ENCODE measurements around the gene AVL9. TPM values are rescaled to one million over a fixed set of nuclear protein-coding genes. Genes with fewer than 3 reads are reported as not detected.
A peak's percentile ranks its signal among the peaks of the same experiment; 100 is the strongest.

The AVL9 gene
- total and polyA plus RNA-seq, 2 of the 4 experiments (the other 2 are of a cell fraction): 13.1 to 21.7 TPM

DNA sequence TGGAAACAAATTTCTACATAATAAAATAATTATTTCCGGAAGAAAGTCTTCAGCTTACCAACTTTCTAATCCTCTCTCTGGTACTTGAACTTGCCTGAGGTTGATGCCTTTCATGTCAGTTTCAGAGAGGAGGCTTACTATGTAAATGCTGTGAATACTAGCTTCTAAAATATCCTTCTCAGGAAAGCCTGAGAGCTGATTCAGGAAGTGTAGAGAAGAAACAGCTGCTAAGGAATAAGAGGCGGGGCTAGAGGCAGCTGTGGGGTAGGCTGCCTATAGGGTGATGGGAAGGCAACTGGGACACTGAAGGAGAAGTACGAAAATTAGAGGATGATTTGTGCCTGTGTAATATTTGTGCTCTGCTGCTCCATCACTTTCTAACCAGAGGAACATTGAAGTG, 69.3 kb downstream of the AVL9 start:
- Histone ChIP-seq H2AFZ (replicated peaks; ENCODE audit: low read length, poor library complexity) (no peak overlapping the region), H3K27ac (ENCODE audit: insufficient read depth, low read length) (no peak overlapping the region)

More for the DNA sequence above, 69.3 kb downstream of the AVL9 start:
- H3K56ac ChIP-seq (ENCODE audit: extremely low read depth, insufficient read depth, low read length): no peak overlapping the region
- no peaks in the 10 kb centered on the region for H3K4me1 ChIP-seq (ENCODE audit: control insufficient read depth, insufficient read depth, low read length)
- no peak overlapping the region for H2BK15ac ChIP-seq (ENCODE audit: low read depth, low read length)
- H3K4ac ChIP-seq (ENCODE audit: low read depth, low read length): no peak overlapping the region
- no peak overlapping the region for H3K18ac ChIP-seq (ENCODE audit: low read depth, low read length)
- H3K9ac ChIP-seq (ENCODE audit: low read depth, low read length): no peak overlapping the region
- no peak overlapping the region for H3K14ac ChIP-seq (replicated peaks; ENCODE audit: low read depth, low read length)
- peak; percentile 50 for DNase-seq
- H2BK5ac ChIP-seq (ENCODE audit: low read depth, low read length, poor library complexity, severe bottlenecking): no peak overlapping the region
- H4K8ac ChIP-seq (ENCODE audit: low read depth in 2 of 2, low read length in 2 of 2): no peak overlapping the region
- POLR2A ChIA-PET (ENCODE audit: unreplicated experiment): no interaction called here
- no peak overlapping the region for H3K23ac ChIP-seq (ENCODE audit: low read depth, low read length)
- no peak overlapping the region for H3K4me3 ChIP-seq (ENCODE audit: insufficient read depth, low read depth, low read length)
- no peaks in the 10 kb centered on the region for H3K27me3 ChIP-seq (ENCODE audit: control insufficient read depth, insufficient read depth, low read length)
- in situ Hi-C loops (cut with MboI; ENCODE audit: low sequenced_read_pairs): no loop called here
- H4K91ac ChIP-seq (ENCODE audit: insufficient read depth, low read depth, low read length): no peak overlapping the region
- dilution Hi-C loops (cut with HindIII; ENCODE audit: low sequenced_read_pairs, unreplicated experiment): no loop called here
- no TSS peak for BruUV-seq (replicated peaks)
- WGBS, 2 experiments (ENCODE audit: extremely low coverage in 2 of 2, insufficient read length in 1 of 2): no CpG with 5 or more reads among the region's 3 CpGs
- CTCF ChIA-PET: no interaction called here
- no peaks in the 10 kb centered on the region for H3K9me1 ChIP-seq (ENCODE audit: insufficient read depth, low read length)
- H3K9me3 ChIP-seq (ENCODE audit: control insufficient read depth, insufficient read depth, low read length): no peaks in the 10 kb centered on the region
- no peak overlapping the region for H2AK5ac ChIP-seq (ENCODE audit: low read depth, low read length)
- H2BK20ac ChIP-seq (ENCODE audit: low read depth, low read length): no peak overlapping the region
- peaks cover 10 to 19% of the 10 kb centered on the region in 2 experiments for H3K79me1 ChIP-seq (ENCODE audit: low read depth in 1 of 2, low read length in 2 of 2)
- TF ChIP-seq MAZ (IDR thresholded peaks at IDR 0.05; ENCODE audit: borderline replicate concordance, low read depth, low read length): no peak
- TF ChIP-seq CEBPB (IDR thresholded peaks at IDR 0.05; ENCODE audit: low read depth, low read length): no peak
- TF ChIP-seq, protein P1, sequence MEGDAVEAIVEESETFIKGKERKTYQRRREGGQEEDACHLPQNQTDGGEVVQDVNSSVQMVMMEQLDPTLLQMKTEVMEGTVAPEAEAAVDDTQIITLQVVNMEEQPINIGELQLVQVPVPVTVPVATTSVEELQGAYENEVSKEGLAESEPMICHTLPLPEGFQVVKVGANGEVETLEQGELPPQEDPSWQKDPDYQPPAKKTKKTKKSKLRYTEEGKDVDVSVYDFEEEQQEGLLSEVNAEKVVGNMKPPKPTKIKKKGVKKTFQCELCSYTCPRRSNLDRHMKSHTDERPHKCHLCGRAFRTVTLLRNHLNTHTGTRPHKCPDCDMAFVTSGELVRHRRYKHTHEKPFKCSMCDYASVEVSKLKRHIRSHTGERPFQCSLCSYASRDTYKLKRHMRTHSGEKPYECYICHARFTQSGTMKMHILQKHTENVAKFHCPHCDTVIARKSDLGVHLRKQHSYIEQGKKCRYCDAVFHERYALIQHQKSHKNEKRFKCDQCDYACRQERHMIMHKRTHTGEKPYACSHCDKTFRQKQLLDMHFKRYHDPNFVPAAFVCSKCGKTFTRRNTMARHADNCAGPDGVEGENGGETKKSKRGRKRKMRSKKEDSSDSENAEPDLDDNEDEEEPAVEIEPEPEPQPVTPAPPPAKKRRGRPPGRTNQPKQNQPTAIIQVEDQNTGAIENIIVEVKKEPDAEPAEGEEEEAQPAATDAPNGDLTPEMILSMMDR (conservative IDR thresholded peaks at IDR 0.05; ENCODE audit: low read depth, low read length): no peak
- TF ChIP-seq FOS (IDR thresholded peaks at IDR 0.05; ENCODE audit: low read depth, low read length): no peak
- TF ChIP-seq SMC3 (IDR thresholded peaks at IDR 0.05; ENCODE audit: low read depth, low read length): no peak
- no peak for TF ChIP-seq RFX5 (IDR thresholded peaks at IDR 0.05; ENCODE audit: low read depth, low read length)
- no peak for TF ChIP-seq CHD1 (IDR thresholded peaks at IDR 0.05; ENCODE audit: low read depth, low read length)
- no peak for TF ChIP-seq RAD21 (IDR thresholded peaks at IDR 0.05; ENCODE audit: low read length)
- no peak for TF ChIP-seq MXI1 (IDR thresholded peaks at IDR 0.05; ENCODE audit: borderline replicate concordance, low read depth, low read length)
- TF ChIP-seq USF2 (IDR thresholded peaks at IDR 0.05; ENCODE audit: low read depth, low read length): no peak
- TF ChIP-seq NFE2L2 (IDR thresholded peaks at IDR 0.05; ENCODE audit: low read depth, low read length): no peak
- no peak for TF ChIP-seq POLR2A (IDR thresholded peaks at IDR 0.05; ENCODE audit: low read depth, low read length)
- TF ChIP-seq MAFK (IDR thresholded peaks at IDR 0.05; ENCODE audit: low read depth, low read length): no peak
- TF ChIP-seq, protein P2, sequence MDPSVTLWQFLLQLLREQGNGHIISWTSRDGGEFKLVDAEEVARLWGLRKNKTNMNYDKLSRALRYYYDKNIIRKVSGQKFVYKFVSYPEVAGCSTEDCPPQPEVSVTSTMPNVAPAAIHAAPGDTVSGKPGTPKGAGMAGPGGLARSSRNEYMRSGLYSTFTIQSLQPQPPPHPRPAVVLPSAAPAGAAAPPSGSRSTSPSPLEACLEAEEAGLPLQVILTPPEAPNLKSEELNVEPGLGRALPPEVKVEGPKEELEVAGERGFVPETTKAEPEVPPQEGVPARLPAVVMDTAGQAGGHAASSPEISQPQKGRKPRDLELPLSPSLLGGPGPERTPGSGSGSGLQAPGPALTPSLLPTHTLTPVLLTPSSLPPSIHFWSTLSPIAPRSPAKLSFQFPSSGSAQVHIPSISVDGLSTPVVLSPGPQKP (IDR thresholded peaks at IDR 0.05; ENCODE audit: borderline replicate concordance, low read depth, low read length): no peak
- H3K36me3 ChIP-seq (ENCODE audit: control insufficient read depth, insufficient read depth, low read length): peaks cover 18% of the 10 kb centered on the region
- intact Hi-C loops (cut with micrococcal nuclease): no loop called here
- H4K5ac ChIP-seq (ENCODE audit: low read depth, low read length): no peak overlapping the region
- H3K4me2 ChIP-seq (ENCODE audit: low read depth, low read length): no peak overlapping the region
- no peak overlapping the region for H2BK120ac ChIP-seq (ENCODE audit: low read depth, low read length)
- no peaks in the 10 kb centered on the region for H4K20me1 ChIP-seq (ENCODE audit: insufficient read depth, low read length)
- H2AK9ac ChIP-seq (replicated peaks; ENCODE audit: low read depth, low read length, poor library complexity): no peak overlapping the region
- ATAC-seq (ENCODE audit: low read depth): peak; percentile 92

Measured in IMR-90 (cell line).